ENCODE data around the gene SKA2. TPM values are rescaled to one million over a fixed set of nuclear protein-coding genes. Genes with fewer than 3 reads are reported as not detected.

The SKA2 gene
- total and polyA plus RNA-seq, 2 donors (not counting 3 experiments of a cell fraction or from before 2014, with no cell fraction given): 12.9 to 79.6 TPM

GRCh38 chr17:59131131-59131530, 23.9 kb downstream of the SKA2 start:
- intact Hi-C loops (cut with micrococcal nuclease): no loop called here
- Histone ChIP-seq H2AFZ (ENCODE audit: low read depth, low read length) (no peak overlapping the region), H3K4me2 (ENCODE audit: insufficient read depth, low read length) (no peak overlapping the region), H3K36me3 (ENCODE audit: control insufficient read depth in 2 of 2, extremely low read depth in 1 of 2, insufficient read depth in 2 of 2, low read length in 2 of 2) (peaks cover 0 to 2% of the 10 kb centered on the region in 2 experiments), H3K4me1 (ENCODE audit: control insufficient read depth, extremely low read depth, insufficient read depth, low read length) (no peaks in the 10 kb centered on the region), H3K9me3 (replicated peaks; ENCODE audit: control insufficient read depth, insufficient read depth, low read length) (no peaks in the 10 kb centered on the region), H3K27me3 (ENCODE audit: control insufficient read depth in 2 of 2, insufficient read depth in 2 of 2, low read length in 2 of 2) (no peaks in the 10 kb centered on the region), H3K79me2 (ENCODE audit: control insufficient read depth, insufficient read depth, low read length) (peaks cover 57% of the 10 kb centered on the region), H4K20me1 (replicated peaks; ENCODE audit: control insufficient read depth, extremely low read depth, insufficient read depth, low read length) (no peaks in the 10 kb centered on the region), H3K27ac (ENCODE audit: insufficient read depth, low read depth, low read length) (no peak overlapping the region), H3K9me1 (replicated peaks; ENCODE audit: control insufficient read depth, extremely low read depth, insufficient read depth, low read length) (no peaks in the 10 kb centered on the region), H3K9ac (replicated peaks; ENCODE audit: extremely low read depth, insufficient read depth, low read length) (no peak overlapping the region), H3K4me3 (replicated peaks in 1 of 3; ENCODE audit: insufficient read depth in 1 of 3, low read depth in 1 of 3, low read length in 3 of 3) (no peak overlapping the region)
- POLR2A ChIA-PET: no interaction called here
- CTCF ChIA-PET: no interaction called here
- dilution Hi-C loops (cut with MboI; ENCODE audit: extremely low pct_ligation_motif_present, low sequenced_read_pairs): no loop called here
- DNase-seq (ENCODE audit: low read depth, low spot score): no peak
- TF ChIP-seq, protein P1, sequence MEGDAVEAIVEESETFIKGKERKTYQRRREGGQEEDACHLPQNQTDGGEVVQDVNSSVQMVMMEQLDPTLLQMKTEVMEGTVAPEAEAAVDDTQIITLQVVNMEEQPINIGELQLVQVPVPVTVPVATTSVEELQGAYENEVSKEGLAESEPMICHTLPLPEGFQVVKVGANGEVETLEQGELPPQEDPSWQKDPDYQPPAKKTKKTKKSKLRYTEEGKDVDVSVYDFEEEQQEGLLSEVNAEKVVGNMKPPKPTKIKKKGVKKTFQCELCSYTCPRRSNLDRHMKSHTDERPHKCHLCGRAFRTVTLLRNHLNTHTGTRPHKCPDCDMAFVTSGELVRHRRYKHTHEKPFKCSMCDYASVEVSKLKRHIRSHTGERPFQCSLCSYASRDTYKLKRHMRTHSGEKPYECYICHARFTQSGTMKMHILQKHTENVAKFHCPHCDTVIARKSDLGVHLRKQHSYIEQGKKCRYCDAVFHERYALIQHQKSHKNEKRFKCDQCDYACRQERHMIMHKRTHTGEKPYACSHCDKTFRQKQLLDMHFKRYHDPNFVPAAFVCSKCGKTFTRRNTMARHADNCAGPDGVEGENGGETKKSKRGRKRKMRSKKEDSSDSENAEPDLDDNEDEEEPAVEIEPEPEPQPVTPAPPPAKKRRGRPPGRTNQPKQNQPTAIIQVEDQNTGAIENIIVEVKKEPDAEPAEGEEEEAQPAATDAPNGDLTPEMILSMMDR (IDR thresholded peaks at IDR 0.05; ENCODE audit: extremely low read depth in 1 of 2, insufficient read depth in 1 of 2, low read depth in 1 of 2, low read length in 2 of 2): no peak
- TF ChIP-seq, protein P2, sequence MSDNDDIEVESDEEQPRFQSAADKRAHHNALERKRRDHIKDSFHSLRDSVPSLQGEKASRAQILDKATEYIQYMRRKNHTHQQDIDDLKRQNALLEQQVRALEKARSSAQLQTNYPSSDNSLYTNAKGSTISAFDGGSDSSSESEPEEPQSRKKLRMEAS (IDR thresholded peaks at IDR 0.05; ENCODE audit: insufficient read depth, insufficient read length): no peak
- no peak for TF ChIP-seq GATA2 (IDR thresholded peaks at IDR 0.05; ENCODE audit: insufficient read depth, insufficient read length, low read depth, low read length)
- no peak for TF ChIP-seq POLR2AphosphoS5 (IDR thresholded peaks at IDR 0.05; ENCODE audit: insufficient read depth, low read depth, low read length)
- no peak for TF ChIP-seq FOS (IDR thresholded peaks at IDR 0.05; ENCODE audit: borderline replicate concordance, insufficient read depth, low read length)
- TF ChIP-seq EZH2 (IDR thresholded peaks at IDR 0.05; ENCODE audit: borderline replicate concordance, low read depth, low read length, severe bottlenecking): no peak
- TF ChIP-seq POLR2A (IDR thresholded peaks at IDR 0.05; ENCODE audit: low read depth, low read length): no peak
- TF ChIP-seq MYC (IDR thresholded peaks at IDR 0.05; ENCODE audit: low read depth, low read length): no peak
- no peak for TF ChIP-seq JUN (IDR thresholded peaks at IDR 0.05; ENCODE audit: borderline replicate concordance, insufficient read depth, insufficient read length, low read depth)
- BruUV-seq (replicated peaks): no TSS peak
- FAIRE-seq: no peak
